ENCODE measurements around the gene MFRP.

The MFRP gene

GRCh38 chr11:119318240-119319135 is 28.0 kb downstream of the MFRP start:
- no peak for DNase-seq (ENCODE audit: low read depth in 2 of 2)

DNA sequence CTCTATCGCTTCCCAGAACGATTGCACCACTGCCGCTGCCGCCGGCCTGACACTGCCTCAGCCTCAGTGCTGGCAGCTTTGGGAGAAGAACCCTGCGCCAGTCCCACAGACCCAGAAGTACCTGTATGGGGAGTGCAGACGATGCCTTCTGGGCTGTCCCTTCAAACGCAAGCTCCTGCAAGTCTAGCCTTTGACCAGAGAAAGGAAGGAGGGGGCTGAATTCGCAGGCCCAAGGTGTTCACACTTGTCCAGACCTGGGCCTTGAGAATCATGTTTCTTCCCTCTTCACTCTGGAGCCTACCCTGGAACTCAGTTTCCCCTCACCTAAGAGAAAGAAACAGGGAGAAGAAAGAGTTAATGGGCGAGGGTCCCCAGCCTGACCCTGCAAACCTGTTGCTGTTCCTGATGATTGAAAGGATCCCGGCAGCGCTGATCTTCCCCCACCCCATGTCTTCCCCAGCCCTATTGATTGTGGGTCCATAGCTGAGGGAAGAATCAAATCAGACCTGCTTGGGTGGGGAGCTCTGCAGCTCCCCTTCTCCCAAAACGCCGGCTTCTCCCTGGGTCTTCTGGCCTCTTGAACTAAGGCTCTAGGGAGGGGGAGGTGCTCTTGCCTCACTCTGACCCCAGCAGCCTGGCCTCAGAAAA is 28.8 kb downstream of the MFRP start:
- DNase-seq (ENCODE audit: low read depth in 2 of 2): no peak

DNA sequence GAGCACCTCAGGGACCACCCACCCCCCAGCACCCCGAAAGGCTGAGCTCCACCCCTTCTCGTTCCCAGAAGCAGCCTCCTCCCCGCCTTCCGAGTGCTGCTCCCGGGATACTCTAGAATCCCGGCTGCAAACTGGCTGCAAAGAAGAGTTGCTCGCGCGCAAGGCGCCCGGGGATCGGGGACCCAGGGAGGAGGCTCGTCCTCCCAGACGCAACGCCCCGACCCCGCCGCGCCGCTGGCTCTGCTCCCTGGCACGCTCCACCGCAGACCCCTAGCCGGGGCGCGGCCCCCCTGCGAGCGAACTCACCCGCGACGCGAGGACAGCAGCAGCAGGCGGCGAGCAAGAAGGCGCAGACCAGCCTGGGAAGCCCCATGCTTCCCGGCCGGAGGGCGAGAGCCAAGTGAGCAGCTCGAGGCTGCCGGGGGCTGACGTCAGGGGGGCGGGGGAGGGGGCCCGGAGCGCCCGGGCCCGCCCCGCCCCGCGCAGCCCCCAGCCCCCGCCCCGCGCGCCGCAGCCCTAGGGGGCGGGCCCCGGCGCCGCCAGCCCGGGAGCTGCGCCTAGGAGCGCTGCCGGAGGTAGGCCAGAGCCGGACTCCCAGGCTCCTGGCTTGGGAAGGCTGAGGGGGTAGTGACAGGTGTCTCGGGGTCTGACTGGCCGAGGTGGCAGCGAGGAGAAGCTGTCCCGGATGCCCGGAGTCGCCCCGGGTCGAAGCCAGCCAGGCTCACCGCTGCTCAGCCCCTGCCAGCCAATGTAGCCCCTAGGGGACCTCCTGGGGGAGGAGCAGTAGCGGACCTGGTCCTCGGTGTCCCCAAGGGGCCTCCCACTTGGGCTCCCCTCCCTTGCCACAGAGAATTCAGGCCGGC is 29.5 kb downstream of the MFRP start, which contains the start of gene MCAM:
Gene MCAM, minus strand, starts transcription at position 402 of the 863 bp plus-strand sequence. Its CDS starts 29 bp downstream, at position 373.
- DNase-seq (ENCODE audit: low read depth in 2 of 2): no peak

- DNase-seq (ENCODE audit: low read depth in 2 of 2): no peak
Observed at GRCh38 chr11:119316016-119316728, 30.3 kb downstream of the MFRP start.

- no peak for DNase-seq (ENCODE audit: low read depth in 2 of 2)
Observed at GRCh38 chr11:119315131-119316015, 31.1 kb downstream of the MFRP start.

DNA sequence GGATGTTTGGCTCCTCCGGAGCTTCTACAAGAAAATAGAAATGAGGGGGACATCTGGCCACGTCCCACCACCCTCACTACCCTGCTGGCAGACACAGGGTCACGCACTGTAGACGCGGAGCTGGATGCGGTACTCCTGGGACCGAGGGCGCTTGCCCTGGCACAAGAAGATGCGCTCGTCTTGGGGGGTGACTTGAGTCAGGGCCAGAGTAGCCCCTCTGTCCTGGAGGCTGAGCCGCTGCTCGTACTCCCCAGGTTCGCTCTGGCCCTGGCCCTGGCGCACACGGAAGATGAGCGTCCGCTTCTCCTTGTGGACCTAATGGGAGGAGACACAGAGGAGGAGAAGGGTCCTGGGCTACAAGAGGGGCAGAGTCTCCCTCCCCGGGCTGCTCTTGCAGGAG is 31.8 kb downstream of the MFRP start:
- DNase-seq (ENCODE audit: low read depth in 2 of 2): no peak

GRCh38 chr11:119310682-119311052 is 35.8 kb downstream of the MFRP start:
- DNase-seq (ENCODE audit: low read depth in 2 of 2): no peak

DNA sequence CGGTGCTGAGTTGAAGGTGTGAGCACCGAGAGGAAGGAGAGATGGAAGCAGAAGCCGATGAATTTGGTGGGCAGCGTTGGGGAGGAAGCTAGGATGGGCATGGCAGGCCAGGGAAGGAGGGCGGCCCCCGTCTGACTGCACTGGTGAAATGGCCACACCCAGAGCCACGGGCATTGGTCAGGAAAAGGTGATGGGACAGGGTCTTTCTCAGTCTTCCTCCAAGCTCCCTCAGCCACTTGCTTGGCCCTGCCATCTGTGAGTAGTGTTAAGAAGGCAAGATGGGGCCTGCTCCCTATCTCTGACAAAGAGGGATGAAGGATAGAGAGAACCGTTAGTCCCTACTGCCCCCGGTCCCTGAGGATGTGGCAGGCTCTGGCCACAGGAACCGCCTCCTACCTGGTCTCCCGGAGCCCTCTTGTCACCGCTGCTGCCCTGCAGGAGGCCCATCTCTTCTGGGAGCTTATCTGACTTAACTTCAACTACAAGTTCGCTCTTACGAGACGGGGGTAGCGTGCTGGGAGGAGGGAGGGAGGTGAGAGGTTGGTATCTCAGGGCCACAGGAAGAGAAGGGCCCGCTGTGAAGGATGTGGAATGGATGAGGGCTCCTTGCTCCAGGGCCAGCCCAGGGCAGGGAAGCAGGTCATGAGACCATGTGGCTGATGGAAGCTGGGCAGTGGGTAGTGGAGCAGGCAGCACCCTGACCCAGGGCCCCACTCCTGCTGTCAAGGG is 36.4 kb downstream of the MFRP start:
- DNase-seq (ENCODE audit: low read depth in 2 of 2): no peak

GRCh38 chr11:119309411-119309810 is 37.1 kb downstream of the MFRP start:
- no peak for DNase-seq (ENCODE audit: low read depth in 2 of 2)

GRCh38 chr11:119307974-119308373 is 38.5 kb downstream of the MFRP start:
- DNase-seq (ENCODE audit: low read depth in 2 of 2): no peak

DNA sequence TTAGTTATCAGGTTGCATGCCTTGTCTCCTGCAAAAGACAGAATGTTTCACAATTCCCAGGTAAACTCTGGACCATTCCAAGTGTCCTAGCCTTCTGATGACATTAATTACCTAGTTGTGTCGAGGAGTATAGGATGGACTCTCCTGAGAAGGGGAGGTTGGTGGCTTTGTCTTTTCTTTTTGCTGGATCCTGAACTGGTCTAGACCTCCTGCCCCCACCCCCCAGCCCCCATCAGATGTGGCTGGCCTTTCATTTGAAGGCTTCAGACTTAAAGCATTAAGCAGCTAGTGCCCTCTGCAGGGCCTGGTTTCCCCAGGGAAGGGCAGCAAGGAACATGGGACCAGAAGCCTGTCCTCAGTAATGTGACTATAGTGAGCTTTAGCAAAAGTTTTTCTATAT is 39.3 kb downstream of the MFRP start:
- DNase-seq (ENCODE audit: low read depth in 2 of 2): no peak

- no peak for DNase-seq (ENCODE audit: low read depth in 2 of 2)
Observed at GRCh38 chr11:119306373-119306890, 40.1 kb downstream of the MFRP start.

DNA sequence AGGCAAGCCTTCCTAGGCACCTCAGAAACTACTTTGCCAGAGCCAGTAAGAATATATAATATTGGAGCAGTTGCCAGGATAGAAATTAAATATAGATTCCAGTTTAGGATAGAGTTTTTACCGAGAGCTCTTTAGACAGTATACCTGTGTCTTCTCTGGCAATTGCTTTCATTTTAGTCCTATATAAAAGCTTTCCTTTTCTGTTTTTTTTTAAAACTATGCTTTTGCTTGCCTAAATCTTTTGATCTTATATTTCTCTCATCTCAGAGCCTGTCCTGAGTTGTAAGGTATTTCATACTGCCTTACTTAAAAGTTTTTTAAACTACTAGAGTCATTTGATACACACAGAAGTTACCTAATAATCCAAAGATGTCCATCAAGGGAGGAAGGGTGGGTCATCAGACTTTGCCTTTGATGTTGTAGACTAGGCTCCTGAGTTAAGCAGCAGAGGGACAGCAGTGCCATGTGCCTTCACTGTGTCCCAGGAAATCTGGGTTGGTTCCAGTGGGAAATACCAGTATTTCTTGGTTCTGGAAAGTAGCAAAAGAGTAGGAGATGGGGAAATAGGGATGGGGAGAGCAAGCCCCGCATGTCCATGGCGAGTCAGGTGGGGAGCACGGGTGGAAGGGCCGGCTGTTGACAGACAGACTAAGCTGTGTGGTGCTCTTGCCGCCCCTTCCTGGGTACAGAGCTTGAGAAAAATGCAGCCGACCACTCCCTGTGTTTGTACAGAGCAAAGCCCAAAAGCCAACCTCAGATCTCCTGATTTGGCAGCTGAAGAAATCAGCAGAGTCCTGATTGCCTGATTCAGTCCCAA is 40.7 kb downstream of the MFRP start:
- DNase-seq (ENCODE audit: low read depth in 2 of 2): no peak

DNA sequence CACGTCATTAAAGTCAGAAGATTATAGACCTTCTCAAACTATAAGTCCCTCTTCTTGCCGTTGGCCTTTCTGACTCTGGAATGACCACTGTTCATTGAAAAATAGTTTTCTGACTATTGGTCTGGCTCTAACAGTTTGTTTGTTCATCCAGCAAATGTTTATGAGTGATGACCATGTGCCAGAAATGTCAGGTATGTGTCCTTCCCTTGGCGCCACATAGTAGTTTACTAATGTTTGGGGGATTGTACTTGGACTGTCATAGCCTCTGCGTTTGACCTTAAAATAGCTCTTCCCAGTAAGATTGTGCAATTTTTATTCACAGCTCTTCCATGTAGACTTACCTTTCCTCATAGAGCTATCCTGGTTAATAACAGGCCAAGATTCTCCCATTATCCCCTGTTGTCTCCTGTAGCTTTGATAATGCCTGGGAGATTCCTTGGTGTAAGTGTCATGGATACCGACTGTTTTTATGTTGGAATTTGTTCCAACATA is 43.2 kb downstream of the MFRP start:
- no peak for DNase-seq (ENCODE audit: low read depth in 2 of 2)

DNA sequence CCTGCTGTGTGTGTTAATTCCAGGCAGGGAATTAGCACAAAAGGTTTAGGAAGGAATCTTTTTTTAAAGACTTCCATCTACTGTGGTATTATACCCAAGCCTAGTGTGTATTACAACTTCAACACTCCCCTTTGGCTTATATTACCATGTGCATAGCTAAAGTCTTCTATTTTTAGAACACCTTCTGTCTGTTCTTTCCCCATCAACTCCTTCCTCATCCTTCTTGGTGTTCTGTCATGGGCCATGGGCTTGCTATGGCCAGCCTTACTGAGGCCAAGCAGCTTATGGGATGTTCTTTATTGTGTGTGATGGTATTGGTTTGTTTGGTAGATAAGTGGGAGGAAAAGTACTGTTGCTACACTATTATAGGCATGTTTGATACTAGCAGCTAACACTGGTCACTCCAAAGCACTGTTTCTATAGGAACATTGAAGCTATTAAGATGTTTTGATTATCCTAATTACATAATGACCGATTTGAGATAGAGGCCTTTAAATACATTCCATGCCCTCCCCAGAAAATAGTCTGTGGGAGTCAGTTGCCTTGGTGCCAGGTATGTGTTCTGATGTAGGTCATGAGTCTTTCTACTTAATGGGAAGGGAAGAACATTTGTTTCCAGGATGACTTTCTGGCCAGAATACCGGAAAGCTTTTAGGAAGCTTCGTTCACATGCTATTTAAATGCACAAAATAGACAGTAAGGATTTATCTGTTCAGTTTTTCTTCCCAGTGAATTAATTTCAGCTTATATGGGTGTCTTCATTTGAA is 46.1 kb downstream of the MFRP start:
- DNase-seq (ENCODE audit: low read depth in 2 of 2): no peak

GRCh38 chr11:119299416-119299815 is 47.1 kb downstream of the MFRP start:
- no peak for DNase-seq (ENCODE audit: low read depth in 2 of 2)

GRCh38 chr11:119298726-119299125 is 47.8 kb downstream of the MFRP start:
- no peak for DNase-seq (ENCODE audit: low read depth in 2 of 2)

DNA sequence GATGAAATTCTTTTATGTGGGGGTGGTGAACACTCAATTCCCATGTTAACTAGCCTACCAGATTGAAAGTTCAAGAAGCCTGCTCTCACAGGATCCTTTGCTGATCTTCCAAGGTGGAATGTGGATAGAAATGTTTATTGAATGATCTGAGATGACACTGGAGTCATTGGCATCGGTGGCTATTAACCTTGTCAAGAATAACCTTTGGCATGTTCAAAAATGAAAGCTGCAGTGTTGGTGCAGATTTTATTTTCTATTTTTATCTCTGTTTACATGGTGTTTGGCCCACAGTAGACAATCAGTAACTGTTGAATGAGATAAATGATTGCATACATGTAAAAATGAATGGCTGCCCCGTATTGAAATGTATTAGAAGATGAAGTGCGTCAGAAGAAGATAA is 48.6 kb downstream of the MFRP start:
- no peak for DNase-seq (ENCODE audit: low read depth in 2 of 2)

Measured in stimulated activated CD4-positive, alpha-beta T cell treated with anti-CD3 and anti-CD28 coated beads, Interleukin-1b, Interleukin-23, amount 100 ng/mL, for 1 hour (primary cell).